CD4-positive, alpha-beta T cell treated with Interleukin-17A for 1 hour (primary cell): Measurements from ENCODE around the gene SOS2.
A peak's percentile ranks its signal among the peaks of the same experiment; 100 is the strongest.
"Not testable (repeated sequence)": the region's sequence is repeated elsewhere in the genome, so short reads cannot be mapped to it uniquely, and the experiment has no call there.

Experiments
- DNase-seq: peaks from one replicate; pipeline ENCODE4 v3.0.0-alpha.2; 2020

Gene SOS2

GRCh38 chr14:50083467-50084337 lies 147.7 kb downstream of the SOS2 start:
- DNase-seq, result peak; percentile 66

- DNase-seq, result peak; percentile 94
Observed at GRCh38 chr14:50082784-50083466, 148.5 kb downstream of the SOS2 start.

DNA sequence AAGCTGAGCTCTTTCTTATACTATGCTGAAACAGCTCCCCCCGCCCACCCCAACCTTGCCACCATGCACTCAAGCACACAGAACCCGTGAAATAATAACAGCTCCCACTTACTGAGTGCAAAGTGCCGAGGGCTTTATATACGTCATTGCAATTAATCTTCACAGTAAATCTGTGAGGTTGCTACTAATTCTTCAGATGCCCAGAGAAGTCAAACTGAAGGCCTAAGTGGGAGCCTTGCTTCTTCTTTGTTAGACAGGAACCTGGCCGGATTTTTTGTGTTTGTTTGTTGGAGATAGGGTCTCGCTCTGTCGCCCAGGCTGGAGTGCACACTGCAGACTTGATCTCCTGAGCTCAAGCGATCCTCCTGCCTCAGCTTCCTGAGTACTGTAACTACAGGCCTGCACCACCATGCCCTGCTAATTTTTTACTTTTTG lies 149.1 kb downstream of the SOS2 start:
- peak; percentile 80 for DNase-seq

DNA sequence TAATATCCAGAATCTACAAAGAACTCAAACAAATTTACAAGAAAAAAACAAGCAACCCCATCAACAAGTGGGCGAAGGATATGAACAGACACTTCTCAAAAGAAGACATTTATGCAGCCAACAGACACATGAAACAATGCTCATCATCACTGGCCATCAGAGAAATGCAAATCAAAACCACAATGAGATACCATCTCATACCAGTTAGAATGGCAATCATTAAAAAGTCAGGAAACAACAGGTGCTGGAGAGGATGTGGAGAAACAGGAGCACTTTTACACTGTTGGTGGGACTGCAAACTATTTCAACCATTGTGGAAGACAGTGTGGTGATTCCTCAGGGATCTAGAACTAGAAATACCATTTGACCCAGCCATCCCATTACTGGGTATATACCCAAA lies 152.3 kb downstream of the SOS2 start:
- not testable (repeated sequence) for DNase-seq

GRCh38 chr14:50073663-50074062 lies 157.7 kb downstream of the SOS2 start:
- DNase-seq, result not testable (repeated sequence)

- DNase-seq, result no peak
Observed at GRCh38 chr14:50072395-50072794, 159.0 kb downstream of the SOS2 start.

DNA sequence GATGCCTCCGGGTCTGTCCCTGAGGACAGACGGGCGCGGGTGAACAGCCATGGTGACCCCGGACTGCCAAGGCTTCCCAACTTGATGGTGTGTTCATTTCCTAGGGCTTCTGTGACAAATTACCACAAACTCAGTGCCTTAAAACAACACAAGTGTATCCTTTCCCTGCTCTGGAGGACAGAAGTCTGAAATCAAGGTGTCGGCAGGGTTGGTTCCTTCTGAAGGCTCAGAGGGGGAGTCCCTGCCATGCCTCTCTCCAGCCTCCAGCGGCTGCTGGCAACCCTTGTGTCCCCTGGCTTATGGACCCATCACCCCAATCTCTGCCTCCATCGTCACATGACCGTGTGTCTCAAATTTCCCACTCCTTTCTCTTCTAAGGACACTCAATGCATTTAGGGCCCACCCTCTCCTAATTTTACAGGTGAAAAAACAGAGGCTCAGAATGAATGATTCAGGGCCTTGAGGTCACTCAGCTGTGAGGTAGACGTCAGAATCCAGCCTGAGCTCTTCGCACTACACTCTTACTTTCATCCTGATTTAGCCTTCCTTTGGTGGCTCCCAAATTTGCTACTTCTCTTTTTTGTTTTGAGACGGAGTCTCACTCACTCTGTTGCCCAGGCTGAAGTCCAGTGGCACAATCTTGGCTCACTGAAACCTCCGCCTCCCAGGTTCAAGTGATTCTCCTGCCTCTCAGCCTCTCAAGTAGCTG lies 160.4 kb downstream of the SOS2 start:
- DNase-seq, result no peak

DNA sequence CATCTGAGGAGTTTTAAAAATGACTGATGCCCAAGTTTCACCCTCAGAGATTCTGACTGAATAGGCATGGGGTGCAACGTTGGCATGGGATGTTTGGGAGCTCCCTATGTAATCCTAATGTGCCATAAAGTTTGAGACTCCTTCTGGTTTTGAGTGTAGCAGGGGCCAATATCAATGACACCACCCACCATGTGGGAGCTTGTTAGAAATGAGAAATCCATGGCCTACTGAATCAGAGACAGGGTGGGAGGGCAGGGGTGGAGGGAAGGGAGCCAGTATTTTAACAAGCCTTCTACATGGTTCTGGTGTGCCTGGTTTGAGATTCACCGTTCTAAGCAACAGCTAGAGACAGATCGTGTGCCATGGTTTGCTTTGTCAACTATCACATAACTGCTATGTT lies 161.1 kb downstream of the SOS2 start:
- no peak for DNase-seq

- no peak for DNase-seq
Observed at GRCh38 chr14:50069325-50069724, 162.1 kb downstream of the SOS2 start.

DNA sequence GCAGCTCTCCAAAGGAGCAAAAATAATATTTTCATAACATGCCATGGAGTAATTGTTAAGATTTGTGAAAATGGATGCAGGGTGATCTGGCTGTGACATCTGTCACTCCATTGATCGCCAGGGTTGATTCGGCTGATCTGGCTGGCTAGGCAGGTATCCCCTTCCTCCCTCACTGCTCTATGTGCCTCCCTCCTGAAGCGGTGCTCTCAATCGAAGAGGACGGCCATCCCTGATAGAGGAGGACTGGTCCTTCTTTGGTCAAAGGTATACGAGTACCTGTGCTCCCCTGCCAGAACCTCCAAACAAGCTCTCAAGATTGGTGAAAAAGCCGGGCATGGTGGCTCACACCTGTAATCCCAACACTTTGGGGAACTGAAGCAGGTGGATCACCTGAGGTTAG lies 162.9 kb downstream of the SOS2 start:
- DNase-seq, result no peak

- DNase-seq, result no peak
Observed at GRCh38 chr14:50067723-50068495, 163.5 kb downstream of the SOS2 start.
